RKO (cell line): Measurements from ENCODE around the gene TRMU.

Source experiments
- DNase-seq: peaks from one replicate; pipeline ENCODE4 v3.0.0-alpha.2; 2016; ENCODE audit warnings: low spot score

The TRMU gene, protein sequence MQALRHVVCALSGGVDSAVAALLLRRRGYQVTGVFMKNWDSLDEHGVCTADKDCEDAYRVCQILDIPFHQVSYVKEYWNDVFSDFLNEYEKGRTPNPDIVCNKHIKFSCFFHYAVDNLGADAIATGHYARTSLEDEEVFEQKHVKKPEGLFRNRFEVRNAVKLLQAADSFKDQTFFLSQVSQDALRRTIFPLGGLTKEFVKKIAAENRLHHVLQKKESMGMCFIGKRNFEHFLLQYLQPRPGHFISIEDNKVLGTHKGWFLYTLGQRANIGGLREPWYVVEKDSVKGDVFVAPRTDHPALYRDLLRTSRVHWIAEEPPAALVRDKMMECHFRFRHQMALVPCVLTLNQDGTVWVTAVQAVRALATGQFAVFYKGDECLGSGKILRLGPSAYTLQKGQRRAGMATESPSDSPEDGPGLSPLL

DNA sequence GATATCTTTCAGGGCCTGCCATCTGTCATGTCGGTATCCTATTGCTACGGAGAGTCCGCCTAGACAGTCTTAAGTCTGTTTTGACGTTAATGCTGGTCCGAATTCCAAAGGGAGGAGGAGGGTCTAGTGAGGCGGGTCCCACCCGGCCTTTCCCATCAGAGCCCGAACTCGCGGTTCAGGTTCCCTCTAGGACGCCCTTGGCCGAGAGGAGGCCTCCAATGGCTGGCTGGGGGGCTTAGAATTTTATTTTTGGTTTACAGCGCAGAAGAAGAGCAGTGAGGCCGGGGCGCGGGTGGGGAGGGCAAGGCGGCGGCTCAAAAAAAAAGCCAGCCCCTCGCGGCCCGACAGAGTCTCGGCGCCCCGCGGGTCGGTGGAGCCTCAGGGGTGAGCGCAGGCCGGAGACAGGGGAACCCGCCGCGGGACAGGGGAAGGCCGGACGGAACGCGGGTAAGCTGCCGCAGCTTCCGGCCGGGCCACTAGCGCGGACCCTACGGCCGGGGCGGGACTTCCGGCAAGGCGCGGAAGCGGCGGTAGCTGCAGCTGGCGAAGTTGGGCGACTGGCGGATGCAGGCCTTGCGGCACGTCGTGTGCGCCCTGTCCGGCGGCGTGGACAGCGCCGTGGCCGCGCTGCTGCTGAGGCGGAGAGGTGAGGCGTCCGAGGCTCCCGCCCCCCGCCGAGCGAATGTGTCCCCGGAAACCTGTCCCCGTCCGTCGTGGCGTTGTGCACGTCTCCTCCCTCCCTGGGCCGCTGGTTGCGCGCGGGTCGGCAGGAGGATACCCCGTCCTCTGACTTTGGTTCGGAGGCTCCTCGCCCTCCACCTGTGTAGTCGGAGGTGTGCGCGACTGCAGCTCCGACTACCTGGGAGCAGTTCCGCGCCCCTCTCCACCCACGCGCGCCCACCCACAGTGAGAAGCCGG is at the start of gene TRMU:
TRMU (plus strand) TSS at position 514 of the 918 bp plus-strand sequence; CDS start at position 565, 51 bp downstream.
- DNase-seq, result peak; percentile 90

DNA sequence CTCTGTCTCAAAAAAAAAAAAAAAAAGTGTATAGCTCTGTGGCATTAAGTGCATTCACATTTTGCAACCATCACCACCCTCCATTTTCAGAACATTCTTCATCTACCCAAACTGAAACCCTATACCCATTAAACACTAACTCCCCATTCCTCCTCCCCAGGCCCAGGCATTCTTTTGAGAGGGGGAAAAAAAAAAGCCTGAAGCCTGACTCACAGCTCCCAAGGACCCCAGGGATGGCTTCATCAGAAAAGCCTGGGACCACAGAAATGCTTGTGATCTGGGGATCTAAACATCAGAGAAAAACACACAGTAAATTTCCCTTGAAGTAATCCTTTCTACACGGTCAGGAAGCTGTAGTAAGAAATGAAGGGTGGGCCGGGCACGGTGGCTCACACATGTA is 49.5 kb upstream of the TRMU start:
- no peak for DNase-seq

DNA sequence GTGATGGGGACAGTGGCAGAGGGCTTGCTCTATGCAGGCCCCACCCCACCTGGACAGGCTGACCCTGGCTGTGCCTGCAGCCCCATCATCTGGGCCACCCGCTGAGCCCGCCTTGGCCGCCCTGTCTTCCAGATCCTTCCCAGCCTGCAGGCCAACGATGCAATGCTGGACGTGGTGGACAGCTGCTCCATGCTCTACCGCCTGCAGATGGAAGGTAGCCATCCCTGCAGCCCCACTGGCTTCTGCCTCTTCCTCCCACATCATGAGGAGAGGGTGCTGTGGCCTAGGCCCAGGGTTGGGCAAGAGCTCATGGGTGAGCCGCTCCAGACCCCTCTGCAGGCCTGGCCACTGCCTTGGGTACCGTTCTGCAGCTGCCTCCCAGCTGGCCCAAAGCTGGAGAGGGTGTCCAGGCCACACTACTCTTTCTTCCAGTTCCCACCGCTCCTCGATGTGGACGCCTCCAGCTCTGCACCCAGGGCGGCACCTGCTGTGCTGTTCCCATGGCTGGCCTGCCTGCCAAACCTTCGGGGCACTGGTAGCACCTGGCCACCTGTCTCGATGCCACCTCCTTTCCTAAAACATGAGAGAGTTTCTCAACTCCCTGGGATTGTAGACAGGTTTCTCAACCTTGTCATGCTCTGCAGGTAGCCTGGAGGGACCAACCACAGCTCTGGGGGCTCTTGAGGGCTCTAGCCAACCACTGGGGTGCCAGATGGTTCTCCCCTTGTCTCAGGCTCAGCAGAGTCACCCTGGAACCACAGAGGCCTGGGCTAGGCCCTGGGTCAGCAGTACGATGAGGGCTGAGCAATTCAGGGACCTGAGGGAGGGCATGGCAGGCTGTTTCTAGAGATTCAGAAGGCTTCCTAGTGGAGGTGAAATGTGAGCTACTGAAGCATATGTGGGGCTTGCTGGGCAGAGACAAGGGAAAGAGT is 48.3 kb upstream of the TRMU start:
- no peak for DNase-seq

DNA sequence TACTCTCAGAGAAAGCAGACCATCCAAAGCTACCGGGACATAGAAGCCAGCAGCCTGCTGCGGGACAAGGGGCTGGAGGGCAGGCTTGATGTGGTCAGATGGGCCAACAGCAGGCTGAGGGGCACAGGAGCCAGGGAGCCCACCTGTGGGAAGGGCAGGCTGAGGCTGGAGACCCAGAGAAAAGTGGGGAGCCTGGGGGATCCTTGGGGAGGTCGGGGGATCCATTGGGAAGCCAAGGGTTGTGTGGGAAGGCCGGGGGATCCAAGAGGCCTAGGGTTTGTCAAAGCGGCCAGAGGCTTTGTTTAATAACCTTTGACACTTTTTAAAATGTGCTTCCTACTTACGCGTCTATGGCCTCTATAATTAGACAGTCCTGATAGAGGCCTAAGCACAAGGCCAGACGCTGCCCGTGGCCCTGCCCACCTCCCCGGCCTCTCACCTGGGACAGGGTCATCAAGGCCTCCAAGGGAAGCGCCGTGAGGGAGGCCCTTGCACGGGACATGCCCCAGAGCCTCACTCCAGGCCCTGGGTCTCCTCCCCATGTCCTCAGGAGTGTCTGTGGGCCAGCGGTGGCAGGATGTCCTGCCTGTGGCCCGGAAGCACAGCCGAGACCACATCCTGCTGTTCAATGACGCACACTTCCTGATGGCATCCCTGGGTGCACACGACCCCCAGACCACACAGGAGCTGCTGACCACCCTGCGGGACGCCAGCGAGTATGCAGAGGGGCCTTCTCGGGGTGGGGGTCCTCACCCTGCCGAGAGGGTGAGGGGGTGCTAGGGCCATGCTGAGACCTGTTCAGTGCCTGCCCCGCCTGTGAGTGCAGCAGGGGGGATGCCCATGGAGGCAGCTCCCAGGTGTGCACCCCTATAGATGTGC is 47.4 kb upstream of the TRMU start:
- DNase-seq, result no peak

DNA sequence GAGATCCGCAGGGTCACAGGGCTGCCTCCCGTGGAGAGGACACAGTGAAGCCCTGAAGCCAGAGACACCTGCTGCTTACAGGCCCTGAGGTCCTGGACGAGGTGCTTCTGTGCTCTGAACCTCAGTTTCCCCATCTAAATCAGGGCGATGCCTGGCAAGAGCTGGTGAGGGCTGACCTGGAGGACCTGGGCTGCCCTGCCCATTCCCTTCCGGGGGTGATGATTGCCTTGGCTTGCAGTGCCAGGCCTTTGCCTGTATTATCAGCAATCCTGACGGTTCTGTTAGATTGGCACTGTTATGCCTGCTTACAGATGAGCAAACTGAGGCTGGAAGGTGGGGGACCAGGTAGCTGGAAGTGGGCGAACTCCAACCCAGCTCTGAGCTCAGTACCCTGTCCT is 46.7 kb upstream of the TRMU start:
- no peak for DNase-seq

DNA sequence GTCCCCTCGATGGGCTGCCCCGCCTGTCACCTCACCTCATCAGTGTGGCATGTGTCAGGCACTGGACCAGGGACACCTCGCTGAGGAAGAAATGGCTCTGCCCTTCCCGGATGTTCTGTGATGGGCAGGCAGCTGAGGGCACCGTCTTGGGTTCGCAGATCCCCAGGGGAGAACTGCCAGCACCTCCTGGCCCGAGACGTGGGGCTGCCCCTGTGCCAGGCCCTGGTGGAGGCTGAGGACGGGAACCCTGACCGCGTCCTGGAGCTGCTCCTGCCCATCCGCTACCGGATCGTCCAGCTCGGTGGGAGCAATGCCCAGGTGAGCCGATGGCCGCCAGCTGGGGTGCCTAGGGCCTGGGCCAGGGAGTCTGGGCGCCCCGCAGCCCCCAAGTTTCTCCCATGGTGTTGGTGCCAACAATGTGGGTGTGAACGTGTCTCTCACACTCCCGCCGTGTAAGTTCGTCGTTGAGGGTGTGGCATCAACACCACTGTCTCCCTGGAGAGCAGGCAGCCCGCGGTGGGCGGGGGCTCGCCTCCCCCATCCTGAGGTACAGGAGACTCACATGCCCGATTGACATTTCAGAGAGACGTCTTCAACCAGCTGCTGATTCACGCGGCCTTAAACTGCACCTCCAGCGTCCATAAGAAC is 46.1 kb upstream of the TRMU start:
- no peak for DNase-seq

DNA sequence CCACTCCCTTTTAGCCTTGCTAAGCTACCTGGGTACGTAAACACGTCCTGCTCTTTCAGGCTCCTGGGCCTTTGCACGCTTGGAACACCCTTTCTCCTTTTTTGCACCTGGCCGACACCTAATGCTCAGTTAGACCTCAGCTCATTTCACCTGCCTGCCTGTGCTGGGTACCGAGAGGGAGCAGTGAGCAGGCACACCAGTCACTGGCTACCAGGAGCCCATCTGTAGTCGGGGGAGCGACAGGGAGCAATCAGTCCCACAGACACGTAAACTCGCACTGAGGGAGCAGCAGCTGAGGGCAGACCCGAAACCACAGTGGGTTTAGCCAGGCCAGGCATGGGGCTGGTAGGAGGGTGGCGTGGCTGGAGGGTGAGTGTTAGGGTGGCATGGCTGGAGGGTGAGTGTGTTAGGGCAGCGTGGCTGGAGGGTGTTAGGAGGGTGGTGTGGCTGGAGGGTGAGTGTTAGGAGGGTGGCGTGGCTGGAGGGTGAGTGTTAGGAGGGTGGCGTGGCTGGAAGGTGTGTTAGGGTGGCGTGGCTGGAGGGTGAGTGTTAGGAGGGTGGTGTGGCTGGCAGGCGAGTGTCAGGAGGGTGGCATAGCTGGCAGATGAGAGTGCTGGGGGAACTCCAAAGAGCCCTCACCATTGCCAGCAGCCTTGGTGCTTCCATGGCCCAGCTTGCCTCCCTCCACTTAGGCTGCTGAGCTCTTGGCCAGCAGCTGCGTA is 45.2 kb upstream of the TRMU start:
- DNase-seq, result no peak

DNA sequence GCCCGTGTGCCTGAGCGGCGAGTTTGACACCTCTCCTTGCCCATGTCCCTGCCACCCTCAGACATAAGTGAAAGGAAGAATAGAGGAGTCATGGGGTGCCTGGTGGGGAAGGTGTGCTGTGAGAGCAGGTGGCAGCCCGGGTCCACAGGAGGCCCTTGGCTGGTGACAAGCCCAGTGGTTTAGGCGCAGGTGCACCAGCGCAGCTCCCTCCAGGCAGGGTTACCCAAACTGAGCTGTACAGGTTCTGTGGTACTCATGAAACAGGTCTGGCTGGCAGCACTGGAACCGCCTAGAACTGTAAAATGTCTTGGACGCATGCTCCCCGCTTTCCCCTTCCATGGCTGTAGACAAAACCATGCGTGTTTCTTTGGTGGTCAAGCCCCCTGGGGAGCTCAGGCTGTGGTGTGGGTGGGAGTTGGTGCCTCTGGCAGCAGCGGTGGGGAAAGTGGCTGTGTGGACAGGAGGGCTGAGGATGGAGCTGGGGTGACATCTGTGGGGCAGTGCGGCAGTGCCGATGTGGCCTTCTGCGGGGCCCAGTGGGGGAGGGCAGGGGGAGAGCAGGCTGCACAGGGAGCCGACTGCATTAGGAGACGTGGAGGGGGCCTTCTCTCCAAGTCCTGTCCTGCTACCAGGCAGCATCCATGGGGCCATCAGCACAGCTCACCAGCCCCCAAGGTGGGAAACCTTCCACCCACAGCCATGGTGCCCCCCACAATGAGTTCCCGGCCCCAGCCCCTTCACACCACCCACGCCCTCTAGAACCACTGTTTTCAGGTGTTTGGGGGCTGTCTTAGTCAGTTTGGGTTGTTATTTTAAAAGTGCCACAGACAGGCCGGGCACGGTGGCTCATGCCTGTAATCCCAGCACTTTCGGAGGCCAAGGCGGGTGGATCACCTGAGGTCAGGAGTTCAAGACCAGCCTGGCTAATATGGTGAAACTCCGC is 44.4 kb upstream of the TRMU start:
- DNase-seq, result no peak

DNA sequence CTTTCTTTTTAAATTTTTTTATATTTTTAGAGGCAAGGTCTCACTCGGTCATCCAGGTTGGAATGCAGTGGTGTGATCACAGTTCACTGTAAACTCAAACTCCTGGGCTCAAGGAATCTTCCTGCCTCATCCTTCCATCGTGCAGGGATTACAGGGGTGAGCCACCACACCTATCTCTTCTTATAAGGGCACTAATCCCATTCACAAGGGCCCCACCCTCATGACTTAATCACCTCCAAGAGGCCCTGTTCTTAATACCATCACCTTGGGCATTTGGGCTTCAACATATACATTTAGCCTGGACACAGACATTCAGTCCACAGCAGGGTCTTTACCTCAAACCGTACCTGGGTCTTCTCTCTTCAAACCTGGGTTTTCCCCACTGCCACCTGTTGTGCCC is 43.3 kb upstream of the TRMU start:
- no peak for DNase-seq

DNA sequence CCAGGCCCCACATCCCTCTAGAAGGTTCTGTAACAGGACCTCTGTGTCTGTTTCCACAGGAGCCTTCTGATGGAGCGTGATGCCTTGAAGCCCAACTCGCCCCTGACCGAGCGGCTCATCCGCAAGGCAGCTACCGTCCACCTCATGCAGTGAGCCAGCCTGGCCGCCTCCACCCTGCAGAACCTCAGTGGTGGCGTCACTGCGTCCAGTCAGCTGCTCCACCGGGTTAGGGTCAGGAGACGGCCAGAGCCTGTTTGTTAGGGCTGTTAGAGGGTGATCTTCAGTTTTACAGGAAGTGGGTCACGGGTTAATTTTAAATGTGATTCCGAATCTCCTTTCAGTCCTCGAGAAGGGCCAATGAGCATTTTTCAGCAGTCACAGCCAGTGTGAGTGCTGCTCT is 42.8 kb upstream of the TRMU start:
- no peak for DNase-seq

DNA sequence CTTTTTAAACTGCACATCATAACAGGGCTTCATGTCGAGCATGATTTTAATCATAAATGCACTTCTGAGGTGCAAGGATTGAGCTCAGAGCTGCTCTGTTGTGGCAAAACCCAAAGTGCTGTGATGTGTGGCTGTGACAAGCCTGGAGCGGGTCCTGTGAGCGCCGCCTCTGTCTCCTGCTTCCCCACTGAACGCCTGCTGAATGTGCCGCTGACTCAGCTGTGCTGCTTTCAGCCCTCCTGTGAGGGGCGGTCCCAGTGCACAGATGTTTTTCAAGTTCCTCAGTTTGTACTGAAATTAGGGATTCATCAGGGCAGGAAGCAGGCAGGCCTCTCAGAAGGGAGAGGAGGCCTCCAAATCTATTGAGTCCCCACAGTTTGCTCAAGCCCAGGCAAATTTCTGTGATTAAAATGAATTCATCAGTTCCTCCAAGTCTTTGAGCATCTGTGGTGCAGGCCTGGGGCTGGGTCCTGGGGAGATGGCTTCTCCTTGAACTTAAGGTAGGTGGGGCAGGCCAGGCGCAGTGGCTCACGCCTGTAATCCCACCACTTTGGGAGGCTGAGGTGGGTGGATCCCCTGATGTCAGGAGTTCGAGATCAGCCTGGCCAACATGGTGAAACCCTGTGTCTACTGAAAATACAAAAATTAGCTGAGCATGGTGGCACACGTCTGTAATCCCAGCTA is 41.8 kb upstream of the TRMU start:
- no peak for DNase-seq

DNA sequence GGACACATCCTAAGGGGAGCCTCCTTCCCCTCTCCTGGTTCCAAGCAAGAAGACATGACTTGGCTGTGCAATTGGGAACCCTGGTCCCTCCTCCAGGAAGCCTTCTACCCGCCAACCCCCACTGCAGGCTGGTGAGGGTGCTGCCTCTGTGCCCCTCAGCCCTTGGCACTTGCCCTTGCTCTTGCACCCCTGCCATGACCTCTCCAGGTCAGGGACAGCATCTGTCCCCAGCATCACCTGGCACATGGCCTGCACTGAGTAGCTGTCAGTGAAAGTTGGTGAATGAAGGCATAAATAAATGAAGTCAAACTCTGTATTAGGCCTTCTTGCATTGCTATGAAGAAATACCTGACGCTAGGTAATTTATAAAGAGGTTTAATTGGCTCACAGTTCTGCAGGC is 40.7 kb upstream of the TRMU start:
- no peak for DNase-seq

DNA sequence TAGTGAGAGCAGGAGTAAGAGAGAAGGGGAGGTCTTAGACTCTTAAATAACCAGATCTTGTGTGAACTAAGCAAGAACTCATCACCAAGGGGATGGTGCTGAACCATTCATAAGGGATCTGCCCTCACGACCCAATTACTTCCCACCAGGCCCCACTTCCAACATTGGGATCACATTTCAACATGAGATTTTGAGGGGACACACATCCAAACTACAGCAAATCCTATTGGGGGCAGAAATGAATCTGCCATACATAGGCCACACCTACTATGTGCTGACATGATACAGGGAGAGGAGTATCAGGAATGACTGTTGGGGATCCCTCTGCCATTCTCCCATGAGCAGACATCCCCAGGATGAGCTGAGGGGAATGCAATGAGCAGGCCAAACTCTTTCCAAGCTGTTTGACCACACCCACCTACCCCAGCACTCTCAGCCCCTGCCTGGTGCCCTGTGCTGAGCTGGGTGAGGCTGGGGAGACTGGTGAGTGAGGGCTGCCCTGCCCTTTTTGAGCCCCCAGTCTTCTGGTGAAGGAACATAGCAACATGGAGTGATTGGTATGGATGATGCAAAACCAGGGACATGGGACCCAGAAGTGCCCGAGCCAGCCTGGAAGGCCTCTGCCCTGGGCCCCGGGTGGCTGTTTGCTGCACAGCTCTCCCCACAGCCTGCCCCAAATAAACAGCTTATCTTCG is 40.1 kb upstream of the TRMU start:
- DNase-seq, result no peak

DNA sequence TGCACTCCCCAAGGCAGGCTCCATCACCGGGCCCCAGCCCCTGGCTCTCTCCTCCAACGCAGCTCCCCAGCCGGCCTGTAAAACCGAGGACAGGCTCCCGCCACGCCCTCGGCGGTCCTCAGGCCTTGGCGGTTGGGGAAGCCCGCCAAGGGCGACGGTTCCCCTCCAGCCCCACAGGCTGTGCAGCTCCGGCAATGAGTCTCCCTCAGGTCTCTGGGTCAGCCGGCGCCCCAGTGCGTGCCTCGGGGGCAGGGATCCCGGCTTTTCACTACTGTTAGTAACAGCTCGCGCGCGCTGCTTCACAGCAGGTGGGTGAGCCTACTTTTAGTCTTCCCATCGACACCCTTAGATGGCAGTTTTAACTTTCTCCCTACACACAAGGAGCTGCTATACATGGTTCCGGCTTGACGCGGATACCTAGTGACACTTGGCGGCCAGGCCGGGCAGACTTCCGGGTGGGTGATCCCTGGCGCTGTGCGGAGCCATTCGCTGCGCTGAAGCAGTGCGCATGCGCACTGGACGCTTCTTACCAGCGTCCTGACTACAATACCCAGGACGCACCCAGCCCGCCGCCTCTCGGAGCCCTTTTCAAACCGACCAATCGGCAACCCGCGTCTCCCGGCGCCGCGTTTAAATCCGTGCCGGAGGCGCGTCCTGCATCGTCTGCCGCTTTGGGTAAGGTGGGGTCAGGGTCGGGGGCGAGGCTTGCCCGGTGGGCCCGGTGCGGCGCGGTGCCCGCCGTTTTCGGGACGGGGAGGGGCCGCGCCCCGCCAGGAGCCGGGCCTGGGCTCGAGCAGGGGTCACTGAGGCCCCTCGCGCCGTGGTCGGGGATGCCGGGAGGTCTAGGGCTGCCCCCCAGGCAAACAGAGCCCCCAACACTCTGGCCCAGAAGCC is 39.0 kb upstream of the TRMU start, which contains the start of gene GTSE1:
GTSE1 (plus strand) TSS at position 614 of the 894 bp plus-strand sequence. CDS start 531 bp downstream, outside the sequence.
- DNase-seq, result peak; percentile 98

DNA sequence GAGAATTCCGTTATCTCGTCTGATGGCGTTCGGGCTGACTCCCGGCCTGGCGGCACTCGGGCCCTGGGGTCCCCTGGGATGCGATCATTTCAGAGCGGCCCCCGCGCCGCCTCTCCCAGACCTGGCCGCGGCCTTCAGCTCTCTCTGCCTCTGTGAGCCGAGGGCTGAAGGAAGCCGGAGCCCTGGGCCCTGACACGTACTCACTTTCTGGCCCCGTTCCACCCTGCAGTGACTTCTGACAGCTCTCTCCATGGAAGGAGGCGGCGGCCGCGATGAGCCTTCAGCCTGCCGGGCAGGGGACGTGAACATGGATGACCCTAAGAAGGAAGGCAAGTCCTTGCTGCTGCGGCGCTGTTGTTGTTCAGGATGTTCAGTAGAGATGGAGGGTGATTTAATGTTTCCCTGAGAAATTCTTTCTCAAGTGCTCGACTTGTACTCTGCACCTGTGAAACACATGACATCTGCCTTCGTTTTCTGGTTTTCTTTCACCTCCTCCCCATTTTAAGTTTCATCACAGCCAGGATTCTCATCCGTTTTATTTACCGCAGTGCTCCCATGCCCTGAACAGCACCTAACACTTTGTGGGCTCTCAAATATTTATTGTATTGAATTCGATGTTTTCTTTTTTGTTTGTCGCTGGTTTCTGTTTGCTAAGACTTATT is 38.2 kb upstream of the TRMU start:
- peak; percentile 82 for DNase-seq

DNA sequence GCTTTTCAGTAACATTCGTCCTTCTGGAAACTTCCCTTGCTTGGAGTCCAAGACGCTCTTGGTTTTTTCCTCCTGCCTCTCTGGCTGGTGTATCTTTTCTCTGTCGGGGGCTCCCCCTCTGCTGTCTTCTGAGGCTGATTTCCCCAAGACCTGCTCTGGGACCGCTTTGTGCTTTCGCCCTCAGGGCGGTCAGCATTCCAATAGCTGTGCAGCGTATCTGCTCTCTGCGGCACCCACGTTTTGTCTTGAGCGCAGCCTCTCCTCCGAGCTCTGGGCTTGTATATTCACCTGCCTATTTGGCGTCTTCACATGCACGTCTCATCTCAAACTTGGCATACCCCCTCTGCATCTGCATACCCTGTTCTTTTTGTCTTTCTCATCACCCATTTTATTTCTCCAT is 36.4 kb upstream of the TRMU start:
- DNase-seq, result no peak
